Smooth muscle cell (in vitro differentiated cells): ENCODE measurements around the gene DPP4. TPM values are rescaled to one million over a fixed set of nuclear protein-coding genes. Genes with fewer than 3 reads are reported as not detected.

ENCODE experiments used
- DNase-seq: peaks from one replicate; lab custom pipeline; 2025; ENCODE audit not compliant: unreplicated experiment; lab: John Stamatoyannopoulos, UW
- H2AFZ ChIP-seq: fragments of 200-600 bp; sonication (generic); 2 replicates; pipeline ENCODE4 v1.6.0; 2016; ENCODE audit warnings: antibody characterized with exemption, low read depth, mild to moderate bottlenecking
- H3F3A ChIP-seq: fragments of 200-600 bp; sonication (generic); 2 replicates; pipeline ENCODE4 v1.6.0; 2017; ENCODE audit warnings: antibody characterized with exemption, low read depth
- H3K27ac ChIP-seq: fragments of 200-600 bp; sonication (generic); 2 replicates; pipeline ENCODE4 v1.5.1; 2016; ENCODE audit warnings: low read depth, mild to moderate bottlenecking
- H3K27me3 ChIP-seq: fragments of 200-600 bp; sonication (generic); 2 replicates; pipeline ENCODE4 v1.6.1; 2016; ENCODE audit warnings: low read depth, mild to moderate bottlenecking
- H3K36me3 ChIP-seq: fragments of 200-600 bp; sonication (generic); 2 replicates; pipeline ENCODE4 v1.5.1; 2016; ENCODE audit warnings: low read depth
- H3K4me1 ChIP-seq: fragments of 200-600 bp; sonication (generic); 2 replicates; pipeline ENCODE4 v1.5.1; 2016; ENCODE audit warnings: low read depth
- H3K4me2 ChIP-seq: fragments of 200-600 bp; sonication (generic); 2 replicates; pipeline ENCODE4 v1.6.0; 2016; ENCODE audit warnings: mild to moderate bottlenecking
- H3K4me3 ChIP-seq: fragments of 200-600 bp; sonication (generic); 2 replicates; pipeline ENCODE4 v1.5.1; 2016; ENCODE audit warnings: mild to moderate bottlenecking
- H3K79me2 ChIP-seq: fragments of 200-600 bp; sonication (generic); 2 replicates; pipeline ENCODE4 v1.6.0; 2016; ENCODE audit warnings: low read depth, mild to moderate bottlenecking
- H3K9ac ChIP-seq: fragments of 200-600 bp; sonication (generic); 2 replicates; pipeline ENCODE4 v1.6.0; 2016; ENCODE audit warnings: low read depth
- H3K9me3 ChIP-seq: fragments of 200-600 bp; sonication (generic); replicated peaks from 2 replicates; pipeline ENCODE4 v1.5.1; 2016; ENCODE audit warnings: low read depth
- H4K20me1 ChIP-seq: fragments of 200-600 bp; sonication (generic); 2 replicates; pipeline ENCODE4 v1.6.0; 2016; ENCODE audit warnings: low read depth
- CTCF ChIP-seq: fragments of 200-600 bp; sonication (generic); IDR thresholded peaks from 2 replicates; pipeline ENCODE4 v1.5.1; 2017; ENCODE audit warnings: borderline replicate concordance, mild to moderate bottlenecking, antibody characterized with exemption; ENCODE audit not compliant: insufficient read depth, poor library complexity, severe bottlenecking
- WGBS: methylation state at CpG from one replicate; pipeline ENCODE4 v1.1.7; 2016; ENCODE audit warnings: low lambda C conversion rate; 5-methylcytosine and 5-hydroxymethylcytosine counted together
- polyA plus RNA-seq: library from polyadenylated mRNA; unstranded; fragments of >200 nt; fragmentation: Nextera tagmentation; extraction: Ambion mirVana; gene quantifications from 2 replicates; pipeline ENCODE4 v1.2.1, GENCODE V29; 2016
- total RNA-seq: library from RNA; depleted of rRNA; stranded (reverse); fragments of >200 nt; gene quantifications from 2 replicates; pipeline ENCODE4 v1.2.3, GENCODE V29; 2014

The DPP4 gene
- total and polyA plus RNA-seq, 2 experiments from 2014 or later: 17.6 to 32.0 TPM

GRCh38 chr2:161972866-161973265 lies 101.1 kb downstream of the DPP4 start:
- no peaks in the 10 kb centered on the region for H3K36me3 ChIP-seq
- no peak overlapping the region for H3K4me3 ChIP-seq
- H3F3A ChIP-seq: no peaks in the 10 kb centered on the region
- H3K27ac ChIP-seq: no peak overlapping the region
- no peaks in the 10 kb centered on the region for H3K4me1 ChIP-seq
- no peak overlapping the region for H3K9ac ChIP-seq
- TF ChIP-seq CTCF: no peak
- H2AFZ ChIP-seq: no peak overlapping the region
- 93% methylated on average over 2 of the region's 2 CpGs for WGBS
- no peak for DNase-seq
- H3K9me3 ChIP-seq: no peaks in the 10 kb centered on the region
- H3K27me3 ChIP-seq: no peaks in the 10 kb centered on the region
- no peaks in the 10 kb centered on the region for H4K20me1 ChIP-seq
- no peaks in the 10 kb centered on the region for H3K79me2 ChIP-seq
- no peak overlapping the region for H3K4me2 ChIP-seq

DNA sequence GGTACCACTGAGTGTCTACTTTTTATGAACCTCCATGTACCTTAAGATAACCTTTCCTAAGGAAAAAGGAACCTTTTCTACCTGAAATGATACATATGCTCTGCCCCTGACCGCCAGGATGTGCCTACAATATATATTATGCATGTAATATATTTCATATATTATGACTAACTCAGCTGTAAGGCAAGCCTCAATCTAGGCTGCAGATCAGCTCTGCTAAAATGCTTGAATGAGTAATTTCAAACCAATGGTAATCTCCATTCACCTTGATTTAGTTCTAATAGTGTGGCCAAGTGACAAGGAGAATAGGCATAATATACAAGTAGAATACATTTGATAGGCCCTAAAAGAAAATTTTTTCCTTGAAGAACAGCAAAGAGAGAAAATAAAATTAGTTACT lies 101.8 kb downstream of the DPP4 start:
- DNase-seq: no peak
- Histone ChIP-seq H3K4me3 (no peak overlapping the region), H3K27me3 (no peaks in the 10 kb centered on the region), H3K9me3 (no peaks in the 10 kb centered on the region), H3K27ac (no peak overlapping the region), H3K4me2 (no peak overlapping the region), H3K36me3 (no peaks in the 10 kb centered on the region), H2AFZ (no peak overlapping the region), H4K20me1 (no peaks in the 10 kb centered on the region), H3K79me2 (no peaks in the 10 kb centered on the region), H3K9ac (no peak overlapping the region), H3F3A (no peaks in the 10 kb centered on the region), H3K4me1 (no peaks in the 10 kb centered on the region)
- 89% methylated on average over 1 of the region's 1 CpG for WGBS
- no peak for TF ChIP-seq CTCF

GRCh38 chr2:161971551-161971950 lies 102.5 kb downstream of the DPP4 start:
- Histone ChIP-seq H3F3A (no peaks in the 10 kb centered on the region), H3K4me1 (no peaks in the 10 kb centered on the region), H3K79me2 (no peaks in the 10 kb centered on the region), H2AFZ (no peak overlapping the region), H3K27me3 (no peaks in the 10 kb centered on the region), H3K27ac (no peak overlapping the region), H3K4me3 (no peak overlapping the region), H3K36me3 (no peaks in the 10 kb centered on the region), H4K20me1 (no peaks in the 10 kb centered on the region), H3K4me2 (no peak overlapping the region), H3K9ac (no peak overlapping the region), H3K9me3 (no peaks in the 10 kb centered on the region)
- 83% methylated on average over 9 of the region's 9 CpGs for WGBS
- no peak for TF ChIP-seq CTCF
- no peak for DNase-seq

DNA sequence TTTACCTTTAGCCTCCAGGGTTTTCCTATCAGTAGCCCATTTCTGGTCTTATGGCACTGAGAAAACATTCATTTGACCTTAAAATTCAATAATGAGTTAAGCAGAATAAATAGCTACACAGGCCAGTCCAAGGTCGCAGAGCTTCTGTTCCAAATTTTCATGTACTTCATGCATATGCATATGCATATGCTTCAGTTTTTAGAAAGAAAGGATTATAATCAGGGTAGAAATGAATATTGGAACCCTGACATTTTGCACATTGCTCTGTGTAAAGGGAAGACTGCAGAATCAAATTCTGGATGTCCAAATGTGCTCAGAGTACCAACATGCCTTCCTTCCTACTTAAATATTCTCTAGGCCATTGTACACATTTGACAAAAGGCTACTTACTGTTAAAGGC lies 104.9 kb downstream of the DPP4 start:
- Histone ChIP-seq H3K4me3 (no peak overlapping the region), H3K9me3 (no peaks in the 10 kb centered on the region), H3F3A (no peaks in the 10 kb centered on the region), H3K27me3 (peaks cover 6% of the 10 kb centered on the region), H3K9ac (no peak overlapping the region), H3K27ac (no peak overlapping the region), H3K4me2 (no peak overlapping the region), H3K79me2 (no peaks in the 10 kb centered on the region), H3K4me1 (no peaks in the 10 kb centered on the region), H4K20me1 (no peaks in the 10 kb centered on the region), H2AFZ (no peak overlapping the region), H3K36me3 (no peaks in the 10 kb centered on the region)
- no peak for DNase-seq
- TF ChIP-seq CTCF: no peak
- WGBS: 97% methylated on average over 1 of the region's 1 CpG
